GM12878 (cell line): ENCODE data around the gene FAM20A. TPM values are rescaled to one million over a fixed set of nuclear protein-coding genes. Genes with fewer than 3 reads are reported as not detected.

Source experiments
- ATAC-seq: fragments of 200-7000 bp; cut with Tn5 transposase; 3 replicates; pipeline ENCODE4 v1.9.1; 2020; ENCODE audit warnings: mild to moderate bottlenecking, moderate library complexity
- BruUV-seq: library from RNA; stranded (reverse); fragments of 400-500 nt; replicated peaks from 2 replicates; lab custom pipeline; 2021; lab: Mats Ljungman, UMichigan
- CTCF ChIA-PET: fragments of 300-600 bp; sonication (Branson Sonifier 250); formaldehyde crosslinking; extraction: SDS; loops from one replicate; lab custom pipeline; 2021; ENCODE audit warnings: inconsistent platforms; lab: Yijun Ruan, JAX
- POLR2A ChIA-PET: fragments of 350-600 bp; formaldehyde crosslinking; extraction: SDS; loops from one replicate; lab custom pipeline; 2021; ENCODE audit warnings: inconsistent platforms; lab: Charles Lee
- RAD21 ChIA-PET: fragments of 300-600 bp; sonication (Branson Sonifier 250); formaldehyde crosslinking; loops from one replicate; lab custom pipeline; 2023; ENCODE audit warnings: antibody characterized with exemption; ENCODE audit not compliant: unreplicated experiment; lab: Charles Lee
- SMC1A ChIA-PET: fragments of 300-600 bp; sonication (Branson Sonifier 250); formaldehyde crosslinking; loops from one replicate; lab custom pipeline; 2023; ENCODE audit not compliant: unreplicated experiment, uncharacterized antibody; lab: Charles Lee
- DNase-seq: peaks from one replicate; pipeline ENCODE4 v3.0.0-alpha.2; 2011; ENCODE audit warnings: low read depth, low spot score
- FAIRE-seq: peaks from 3 replicates; lab custom pipeline; 2011; peaks lifted over from hg19 to GRCh38; lab: Jason Lieb, UNC
- H2AFZ ChIP-seq: 2 replicates; pipeline ENCODE4 v1.6.0; 2011; ENCODE audit warnings: low read depth, low read length, control low read depth; ENCODE audit not compliant: control insufficient read depth
- H3K27ac ChIP-seq: 2 replicates; pipeline ENCODE4 v1.5.1; 2011; ENCODE audit warnings: control low read depth; ENCODE audit not compliant: control insufficient read depth, insufficient read depth
- H3K27me3 ChIP-seq, 2 experiments: replicated peaks in 1 of 2; 2 replicates each; pipeline versions ENCODE4 v1.6.0 to v1.6.1; 2011; ENCODE audit warnings: low read length in 1 of 2; ENCODE audit not compliant: control insufficient read depth in 2 of 2, insufficient read depth in 2 of 2
- H3K36me3 ChIP-seq, 2 experiments: 2 replicates each; pipeline ENCODE4 v1.5.1; 2011; ENCODE audit warnings: low read length in 1 of 2; ENCODE audit not compliant: control insufficient read depth in 2 of 2, insufficient read depth in 2 of 2
- H3K4me1 ChIP-seq: 2 replicates; pipeline ENCODE4 v1.6.1; 2011; ENCODE audit warnings: mild to moderate bottlenecking, low read length, moderate library complexity, mixed read lengths; ENCODE audit not compliant: control insufficient read depth, insufficient read depth
- H3K4me2 ChIP-seq: 2 replicates; pipeline ENCODE4 v1.6.0; 2011; ENCODE audit warnings: control low read depth; ENCODE audit not compliant: control insufficient read depth, insufficient read depth
- H3K4me3 ChIP-seq: fragments of 200-600 bp; sonication (generic); 2 replicates; pipeline ENCODE4 v1.5.1; 2016
- H3K79me2 ChIP-seq: 2 replicates; pipeline ENCODE4 v1.6.0; 2011; ENCODE audit warnings: low read length; ENCODE audit not compliant: control insufficient read depth, insufficient read depth
- H3K9ac ChIP-seq: 2 replicates; pipeline ENCODE4 v1.8.0; 2011; ENCODE audit warnings: low read length, control low read depth, mixed read lengths; ENCODE audit not compliant: control insufficient read depth, insufficient read depth
- H3K9me3 ChIP-seq: replicated peaks from 3 replicates; pipeline ENCODE4 v1.5.1; 2011; ENCODE audit warnings: mild to moderate bottlenecking, low read length; ENCODE audit not compliant: control insufficient read depth, insufficient read depth
- H4K20me1 ChIP-seq: 2 replicates; pipeline ENCODE4 v1.6.0; 2011; ENCODE audit not compliant: control insufficient read depth, insufficient read depth
- CBX5 ChIP-seq: sonication (generic); IDR thresholded peaks from 2 replicates; pipeline ENCODE4 v1.6.1; 2016; ENCODE audit warnings: low read depth, moderate library complexity, mild to moderate bottlenecking, inconsistent platforms
- E4F1 ChIP-seq: fragments of 450-650 bp; IDR thresholded peaks from 2 replicates; pipeline ENCODE4 v1.6.1; 2018; ENCODE audit warnings: borderline replicate concordance, mild to moderate bottlenecking; ENCODE audit not compliant: partially characterized antibody
- EED ChIP-seq: sonication (generic); IDR thresholded peaks from 2 replicates; pipeline ENCODE4 v1.6.1; 2016; ENCODE audit warnings: antibody characterized with exemption, low read depth
- FOXM1 ChIP-seq: IDR thresholded peaks from 2 replicates; pipeline ENCODE4 v1.6.1; 2012; ENCODE audit warnings: low read depth, mild to moderate bottlenecking, inconsistent platforms, low read length, moderate library complexity
- KAT2A ChIP-seq: conservative IDR thresholded peaks from 2 replicates; pipeline ENCODE4 v1.6.1; 2011; ENCODE audit warnings: low read depth, low read length; ENCODE audit not compliant: control insufficient read depth
- KDM1A ChIP-seq: fragments of 200-600 bp; sonication (generic); IDR thresholded peaks from 2 replicates; pipeline ENCODE4 v1.6.1; 2016; ENCODE audit warnings: borderline replicate concordance
- MTA3 ChIP-seq: IDR thresholded peaks from 2 replicates; pipeline ENCODE4 v1.6.1; 2012; ENCODE audit warnings: low read length, inconsistent platforms, borderline replicate concordance
- NR2F1 ChIP-seq: fragments of 450-650 bp; conservative IDR thresholded peaks from 2 replicates; pipeline ENCODE4 v1.6.1; 2017; ENCODE audit warnings: mild to moderate bottlenecking
- SMAD1 ChIP-seq: fragments of 450-650 bp; IDR thresholded peaks from 2 replicates; pipeline ENCODE4 v1.6.1; 2018; ENCODE audit warnings: mild to moderate bottlenecking, low read depth; ENCODE audit not compliant: partially characterized antibody
- SUPT20H ChIP-seq: IDR thresholded peaks from 2 replicates; pipeline ENCODE4 v1.6.1; 2011; ENCODE audit warnings: low read depth, mild to moderate bottlenecking, low read length, moderate library complexity, borderline replicate concordance; ENCODE audit not compliant: control insufficient read depth
- TAF1 ChIP-seq: IDR thresholded peaks from 2 replicates; pipeline ENCODE4 v1.6.1; 2011; ENCODE audit warnings: mild to moderate bottlenecking, low read depth, low read length, borderline replicate concordance
- USF2 ChIP-seq: IDR thresholded peaks from 2 replicates; pipeline ENCODE4 v1.6.1; 2011; ENCODE audit warnings: low read depth, low read length, improper control_type of control experiment, borderline replicate concordance
- ZBTB33 ChIP-seq: fragments of 450-650 bp; IDR thresholded peaks from 2 replicates; pipeline ENCODE4 v1.6.1; 2017; ENCODE audit warnings: mild to moderate bottlenecking
- WGBS: methylation state at CpG from one replicate; pipeline ENCODE4 v1.1.6; 2016; ENCODE audit warnings: low lambda C conversion rate; ENCODE audit not compliant: insufficient replicate concordance, insufficient coverage; ENCODE audit errors: missing lambda C conversion rate; 5-methylcytosine and 5-hydroxymethylcytosine counted together
- in situ Hi-C: fragments of 300-500 bp; cut with MboI; formaldehyde crosslinking; loops from 9 replicates; pipeline ENCODE4 v1.14.3; 2018; ENCODE audit warnings: mixed read lengths
- intact Hi-C: fragments of 100-400 bp; cut with micrococcal nuclease; formaldehyde crosslinking; loops from one replicate; pipeline ENCODE4 v1.14.2; 2022; ENCODE audit not compliant: unreplicated experiment
- polyA plus RNA-seq, 11 experiments: library from polyadenylated mRNA; depleted of rRNA in 4 of 11; unstranded in 6 of 11; stranded (reverse) in 5 of 11; fragments of >200 nt; fragmentation: Nextera tagmentation in 4 of 11; fragmentation: Illumina TruSeq in 1 of 11; extraction: Ambion mirVana in 4 of 11; extraction: Trizol in 1 of 11; gene quantifications; 1 replicate in 1 of 11; 2 replicates in 10 of 11; pipeline versions ENCODE4 v1.2.1 to v1.2.3, GENCODE V29; 2011 to 2016; ENCODE audit warnings: inconsistent platforms in 2 of 11, missing spikeins in 2 of 11, low read depth in 1 of 11
- total RNA-seq, 4 experiments: library from RNA; depleted of rRNA in 3 of 4; stranded (reverse); fragments of >200 nt in 3 of 4; fragmentation: Illumina TruSeq in 1 of 4; extraction: Trizol in 1 of 4; gene quantifications; 2 replicates each; pipeline versions ENCODE4 v1.2.1 to v1.2.3, GENCODE V29; 2013 to 2021

Gene FAM20A
- total and polyA plus RNA-seq, 10 of the 15 experiments (the other 5 are each of a cell fraction or from before 2014, with no cell fraction given), result 0.13 TPM; not detected in 9

GRCh38 chr17:68564415-68565111 lies 36.6 kb downstream of the FAM20A start (continued):
- TF ChIP-seq ZBTB33, result no peak

GRCh38 chr17:68562736-68563135 lies 38.4 kb downstream of the FAM20A start:
- no peaks in the 10 kb centered on the region for H3K27me3 ChIP-seq
- 47% methylated on average over 4 of the region's 4 CpGs for WGBS
- TF ChIP-seq USF2 (no peak), SMAD1 (no peak), MTA3 (no peak), EED (no peak), CBX5 (no peak), E4F1 (no peak), FOXM1 (no peak), TAF1 (no peak), KAT2A (no peak), NR2F1 (no peak), SUPT20H (no peak), KDM1A (no peak)
- TF ChIP-seq, all 136 proteins: peak for 0
- no peak for ATAC-seq
- H2AFZ ChIP-seq, result no peak overlapping the region
- in situ Hi-C loops, result no loop called here
- H3K4me3 ChIP-seq, result no peak overlapping the region
- intact Hi-C loops, result no loop called here
- SMC1A ChIA-PET, result interaction anchor here (0.7 kb wide), 1 partner anchor 25 kb away, joined by 4 read pairs; no protein-coding TSS in a partner anchor
- POLR2A ChIA-PET, result no interaction called here
- H3K36me3 ChIP-seq, result no peaks in the 10 kb centered on the region
- no peak overlapping the region for H3K27ac ChIP-seq
- no TSS peak for BruUV-seq
- H4K20me1 ChIP-seq, result no peaks in the 10 kb centered on the region
- H3K4me1 ChIP-seq, result no peaks in the 10 kb centered on the region
- FAIRE-seq, result no peak
- H3K79me2 ChIP-seq, result no peaks in the 10 kb centered on the region
- DNase-seq, result no peak
- CTCF ChIA-PET, result no interaction called here
- H3K4me2 ChIP-seq, result no peak overlapping the region
- H3K9ac ChIP-seq, result no peak overlapping the region
- RAD21 ChIA-PET, result no interaction called here
- no peaks in the 10 kb centered on the region for H3K9me3 ChIP-seq
